H1 (cell line): ENCODE data around the gene NTN4. TPM values are rescaled to one million over a fixed set of nuclear protein-coding genes. Genes with fewer than 3 reads are reported as not detected.

Experiments
- CTCF ChIA-PET: fragments of 300-600 bp; sonication (Branson Sonifier 250); formaldehyde crosslinking; loops from one replicate; lab custom pipeline; 2021; ENCODE audit not compliant: partially characterized antibody; lab: Charles Lee
- POLR2A ChIA-PET: fragments of 300-600 bp; sonication (Branson Sonifier 250); formaldehyde crosslinking; loops from one replicate; lab custom pipeline; 2021; ENCODE audit warnings: inconsistent platforms; ENCODE audit not compliant: partially characterized antibody; lab: Charles Lee
- DNase-seq, 2 experiments: peaks; one replicate each; pipeline versions ENCODE4 v3.0.0 to v3.0.0-alpha.2; 2010 to 2022; ENCODE audit warnings: low spot score in 2 of 2, low read depth in 1 of 2, mixed read lengths in 1 of 2
- FAIRE-seq: peaks from 2 replicates; lab custom pipeline; 2011; peaks lifted over from hg19 to GRCh38; lab: Jason Lieb, UNC
- H2AFZ ChIP-seq: 2 replicates; pipeline ENCODE4 v1.8.1; 2012; ENCODE audit warnings: low read length, inconsistent platforms
- H2AK5ac ChIP-seq: 2 replicates; pipeline ENCODE4 v1.6.1; 2013; ENCODE audit warnings: low read depth, low read length
- H2BK120ac ChIP-seq: replicated peaks from 2 replicates; pipeline ENCODE3; 2013; ENCODE audit warnings: low read depth, low read length, inconsistent platforms
- H2BK12ac ChIP-seq: 2 replicates; pipeline ENCODE4 v1.6.1; 2013; ENCODE audit warnings: low read depth, low read length
- H2BK15ac ChIP-seq: 2 replicates; pipeline ENCODE4 v1.6.1; 2013; ENCODE audit warnings: low read length
- H2BK20ac ChIP-seq: 2 replicates; pipeline ENCODE4 v1.6.1; 2013; ENCODE audit warnings: low read length
- H2BK5ac ChIP-seq: 2 replicates; pipeline ENCODE4 v1.6.1; 2013; ENCODE audit warnings: low read depth, low read length
- H3K14ac ChIP-seq: 2 replicates; pipeline ENCODE4 v1.6.1; 2013; ENCODE audit warnings: inconsistent platforms; ENCODE audit not compliant: insufficient read length
- H3K18ac ChIP-seq: 2 replicates; pipeline ENCODE4 v1.6.1; 2013; ENCODE audit warnings: low read length; ENCODE audit errors: extremely low read depth
- H3K23ac ChIP-seq: 2 replicates; pipeline ENCODE4 v1.6.1; 2013; ENCODE audit warnings: inconsistent platforms; ENCODE audit not compliant: insufficient read length
- H3K23me2 ChIP-seq: 2 replicates; pipeline ENCODE4 v1.6.1; 2013; ENCODE audit warnings: low read depth, low read length
- H3K27ac ChIP-seq: 2 replicates; pipeline ENCODE4 v1.6.1; 2011; ENCODE audit warnings: low read depth, low read length, inconsistent platforms
- H3K27me3 ChIP-seq, 4 experiments: replicated peaks in 1 of 4; 1 replicate in 1 of 4; 2 replicates in 3 of 4; pipeline versions ENCODE4 v1.6.1 to v1.8.1; 2011 to 2013; ENCODE audit warnings: low read length in 3 of 4, mild to moderate bottlenecking in 3 of 4, inconsistent platforms in 2 of 4, mixed read lengths in 2 of 4, moderate library complexity in 1 of 4; ENCODE audit not compliant: control insufficient read depth in 3 of 4, insufficient read depth in 3 of 4; ENCODE audit errors: extremely low read depth in 1 of 4
- H3K36me3 ChIP-seq, 4 experiments: 2 replicates each; pipeline versions ENCODE4 v1.6.1 to v1.8.1; 2011 to 2013; ENCODE audit warnings: mild to moderate bottlenecking in 4 of 4, low read length in 3 of 4, moderate library complexity in 2 of 4, control low read depth in 1 of 4, inconsistent platforms in 1 of 4; ENCODE audit not compliant: insufficient read depth in 4 of 4, control insufficient read depth in 2 of 4
- H3K4ac ChIP-seq: replicated peaks from 2 replicates; pipeline ENCODE3; 2013; ENCODE audit warnings: low read length, low read depth, mixed read lengths, inconsistent platforms; ENCODE audit not compliant: insufficient read length
- H3K4me1 ChIP-seq, 4 experiments: replicated peaks in 1 of 4; 1 replicate in 1 of 4; 2 replicates in 3 of 4; pipeline versions ENCODE4 v1.6.1 to v1.8.1; 2011 to 2013; ENCODE audit warnings: low read length in 3 of 4, inconsistent platforms in 2 of 4, mixed read lengths in 1 of 4; ENCODE audit not compliant: insufficient read depth in 4 of 4, control insufficient read depth in 3 of 4
- H3K4me2 ChIP-seq, 2 experiments: 2 replicates each; pipeline versions ENCODE4 v1.6.1 to v1.8.1; 2011 to 2013; ENCODE audit warnings: low read depth in 2 of 2, low read length in 2 of 2, control low read depth in 1 of 2, inconsistent platforms in 1 of 2, mild to moderate bottlenecking in 1 of 2; ENCODE audit not compliant: insufficient read depth in 1 of 2
- H3K4me3 ChIP-seq, 4 experiments: fragments of 200-600, 300-600 bp in 1 of 4; sonication (generic), shearing (Covaris generic), sonication (Bioruptor Twin) in 1 of 4; 2 replicates each; pipeline versions ENCODE4 v1.5.1 to v1.8.1; 2011 to 2016; ENCODE audit warnings: low read length in 4 of 4, low read depth in 3 of 4, control low read depth in 2 of 4, inconsistent platforms in 2 of 4, mild to moderate bottlenecking in 2 of 4, mixed read lengths in 1 of 4, moderate library complexity in 1 of 4; ENCODE audit not compliant: insufficient read depth in 2 of 4; ENCODE audit errors: extremely low read depth in 1 of 4
- H3K56ac ChIP-seq: replicated peaks from 2 replicates; pipeline ENCODE3; 2013; ENCODE audit warnings: low read depth, mild to moderate bottlenecking, mixed read lengths, low read length, inconsistent platforms; ENCODE audit not compliant: insufficient read length
- H3K79me1 ChIP-seq: 2 replicates; pipeline ENCODE4 v1.6.1; 2013; ENCODE audit warnings: low read depth, low read length, control low read depth
- H3K79me2 ChIP-seq, 2 experiments: 2 replicates each; pipeline versions ENCODE4 v1.6.1 to v1.8.1; 2012 to 2013; ENCODE audit warnings: low read length in 2 of 2, mild to moderate bottlenecking in 2 of 2, inconsistent platforms in 1 of 2; ENCODE audit not compliant: insufficient read depth in 2 of 2, control insufficient read depth in 1 of 2
- H3K9ac ChIP-seq, 4 experiments: replicated peaks in 1 of 4; 1 replicate in 1 of 4; 2 replicates in 3 of 4; pipeline versions ENCODE4 v1.6.1 to v1.8.1; 2011 to 2013; ENCODE audit warnings: low read depth in 3 of 4, low read length in 3 of 4, control low read depth in 2 of 4, mild to moderate bottlenecking in 2 of 4, moderate library complexity in 2 of 4, inconsistent platforms in 1 of 4; ENCODE audit errors: extremely low read depth in 1 of 4
- H3K9me3 ChIP-seq, 2 experiments: 2 replicates each; pipeline versions ENCODE4 v1.6.1 to v1.8.1; 2012 to 2013; ENCODE audit warnings: mild to moderate bottlenecking in 2 of 2, moderate library complexity in 2 of 2, control low read depth in 1 of 2, inconsistent platforms in 1 of 2, low read depth in 1 of 2, low read length in 1 of 2, mixed read lengths in 1 of 2; ENCODE audit not compliant: insufficient read depth in 2 of 2
- H4K20me1 ChIP-seq, 2 experiments: replicated peaks in 1 of 2; 2 replicates each; pipeline versions ENCODE3 to v1.8.1; 2011 to 2013; ENCODE audit warnings: inconsistent platforms in 2 of 2, low read length in 2 of 2, mild to moderate bottlenecking in 1 of 2; ENCODE audit not compliant: insufficient read depth in 2 of 2, control insufficient read depth in 1 of 2
- H4K5ac ChIP-seq: 2 replicates; pipeline ENCODE4 v1.6.1; 2013; ENCODE audit warnings: low read length, low read depth, mixed read lengths, inconsistent platforms; ENCODE audit not compliant: insufficient read length
- H4K8ac ChIP-seq: 2 replicates; pipeline ENCODE4 v1.8.0; 2013; ENCODE audit warnings: mild to moderate bottlenecking, moderate library complexity, low read length, inconsistent platforms; ENCODE audit not compliant: insufficient read depth; ENCODE audit errors: extremely low read depth
- H4K91ac ChIP-seq: replicated peaks from 2 replicates; pipeline ENCODE3; 2013; ENCODE audit warnings: low read length, mixed read lengths, inconsistent platforms; ENCODE audit not compliant: insufficient read length
- CHD2 ChIP-seq: IDR thresholded peaks from 2 replicates; pipeline ENCODE4 v1.6.1; 2012; ENCODE audit warnings: low read length, improper control_type of control experiment
- EGR1 ChIP-seq: IDR thresholded peaks from 2 replicates; pipeline ENCODE4 v1.6.1; 2011; ENCODE audit warnings: low read depth, low read length, borderline replicate concordance
- JUND ChIP-seq: IDR thresholded peaks from 2 replicates; pipeline ENCODE4 v1.6.1; 2011; ENCODE audit warnings: mild to moderate bottlenecking, improper control_type of control experiment, low read length
- MAFK ChIP-seq: IDR thresholded peaks from 2 replicates; pipeline ENCODE4 v1.6.1; 2012; ENCODE audit warnings: low read depth, mild to moderate bottlenecking, improper control_type of control experiment, low read length
- RAD21 ChIP-seq, 2 experiments: IDR thresholded peaks in 1 of 2; conservative IDR thresholded peaks in 1 of 2; 2 replicates each; pipeline ENCODE4 v1.6.1; 2011; ENCODE audit warnings: low read depth in 2 of 2, low read length in 2 of 2, improper control_type of control experiment in 1 of 2, inconsistent platforms in 1 of 2, mild to moderate bottlenecking in 1 of 2, moderate library complexity in 1 of 2
- SP4 ChIP-seq: IDR thresholded peaks from 2 replicates; pipeline ENCODE4 v1.6.1; 2012; ENCODE audit warnings: low read length, inconsistent platforms
- WGBS, 2 experiments: shearing (Covaris generic) in 1 of 2; methylation state at CpG; one replicate each; pipeline versions ENCODE4 v1.1.6 to v1.1.7; 2013 to 2015; ENCODE audit warnings: low lambda C conversion rate in 2 of 2, mixed read lengths in 2 of 2, inconsistent platforms in 1 of 2, low coverage in 1 of 2, missing lambda C conversion rate in 1 of 2; ENCODE audit not compliant: insufficient replicate concordance in 2 of 2, insufficient coverage in 1 of 2, insufficient read length in 1 of 2; ENCODE audit errors: extremely low coverage in 1 of 2, missing lambda C conversion rate in 1 of 2; 5-methylcytosine and 5-hydroxymethylcytosine counted together
- polyA plus RNA-seq, 7 experiments: library from polyadenylated mRNA; depleted of rRNA in 3 of 7; stranded (reverse) in 5 of 7; unstranded in 2 of 7; fragments of >200 nt in 5 of 7; fragments of 200-250 nt in 2 of 7; gene quantifications; 1 replicate in 5 of 7; 2 replicates in 1 of 7; 4 replicates in 1 of 7; pipeline versions ENCODE4 v1.2.1 to v1.2.3, GENCODE V29; 2011 to 2013; ENCODE audit warnings: missing spikeins in 2 of 7, mixed read lengths in 2 of 7
- total RNA-seq: library from RNA; stranded (reverse); fragmentation: NEBNext Ultra II Directional; extraction: Animal tissue kit (Norgen Biotek cat#: 25700); gene quantifications from 2 replicates; pipeline ENCODE4 v1.2.1, GENCODE V29; 2021
- TF ChIP-seq, protein P1 (sequence below), 3 experiments: IDR thresholded peaks; 1 replicate in 2 of 3; 2 replicates in 1 of 3; pipeline versions ENCODE4 v1.5.1 to v1.6.1; 2011; ENCODE audit warnings: low read length in 3 of 3, mild to moderate bottlenecking in 3 of 3, inconsistent platforms in 2 of 3, low read depth in 1 of 3, moderate library complexity in 1 of 3; ENCODE audit not compliant: insufficient read depth in 1 of 3; ENCODE audit errors: control extremely low read depth in 1 of 3
- TF ChIP-seq, protein P2 (sequence below): IDR thresholded peaks from 2 replicates; pipeline ENCODE4 v1.6.1; 2012; ENCODE audit warnings: low read length, inconsistent platforms

NTN4 gene
- total and polyA plus RNA-seq, 2 of the 8 experiments (the other 6 are each of a cell fraction or from before 2014, with no cell fraction given), result 0.74 to 1.3 TPM

- CTCF ChIA-PET, result interaction anchor here (0.7 to 7.6 kb wide), 26 partner anchors 10 to 239 kb away, joined by 3 to 65 read pairs (median 3); partner anchors contain the start of gene NTN4
- H3K4me1 ChIP-seq, result no peaks in the 10 kb centered on the region
- H3K56ac ChIP-seq, result no peak overlapping the region
- H4K8ac ChIP-seq, result no peak overlapping the region
- no peak overlapping the region for H3K4me3 ChIP-seq
- H3K23ac ChIP-seq, result no peak overlapping the region
- no peak overlapping the region for H4K5ac ChIP-seq
- TF ChIP-seq, protein P1, sequence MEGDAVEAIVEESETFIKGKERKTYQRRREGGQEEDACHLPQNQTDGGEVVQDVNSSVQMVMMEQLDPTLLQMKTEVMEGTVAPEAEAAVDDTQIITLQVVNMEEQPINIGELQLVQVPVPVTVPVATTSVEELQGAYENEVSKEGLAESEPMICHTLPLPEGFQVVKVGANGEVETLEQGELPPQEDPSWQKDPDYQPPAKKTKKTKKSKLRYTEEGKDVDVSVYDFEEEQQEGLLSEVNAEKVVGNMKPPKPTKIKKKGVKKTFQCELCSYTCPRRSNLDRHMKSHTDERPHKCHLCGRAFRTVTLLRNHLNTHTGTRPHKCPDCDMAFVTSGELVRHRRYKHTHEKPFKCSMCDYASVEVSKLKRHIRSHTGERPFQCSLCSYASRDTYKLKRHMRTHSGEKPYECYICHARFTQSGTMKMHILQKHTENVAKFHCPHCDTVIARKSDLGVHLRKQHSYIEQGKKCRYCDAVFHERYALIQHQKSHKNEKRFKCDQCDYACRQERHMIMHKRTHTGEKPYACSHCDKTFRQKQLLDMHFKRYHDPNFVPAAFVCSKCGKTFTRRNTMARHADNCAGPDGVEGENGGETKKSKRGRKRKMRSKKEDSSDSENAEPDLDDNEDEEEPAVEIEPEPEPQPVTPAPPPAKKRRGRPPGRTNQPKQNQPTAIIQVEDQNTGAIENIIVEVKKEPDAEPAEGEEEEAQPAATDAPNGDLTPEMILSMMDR (IDR thresholded peaks at IDR 0.05; ENCODE audit: control extremely low read depth in 1 of 3, insufficient read depth in 1 of 3, low read depth in 1 of 3, low read length in 3 of 3), result peak in 2 of 3 experiments; percentile 43 to 67; a peak in 2 of 4 replicates
- TF ChIP-seq, protein P2, sequence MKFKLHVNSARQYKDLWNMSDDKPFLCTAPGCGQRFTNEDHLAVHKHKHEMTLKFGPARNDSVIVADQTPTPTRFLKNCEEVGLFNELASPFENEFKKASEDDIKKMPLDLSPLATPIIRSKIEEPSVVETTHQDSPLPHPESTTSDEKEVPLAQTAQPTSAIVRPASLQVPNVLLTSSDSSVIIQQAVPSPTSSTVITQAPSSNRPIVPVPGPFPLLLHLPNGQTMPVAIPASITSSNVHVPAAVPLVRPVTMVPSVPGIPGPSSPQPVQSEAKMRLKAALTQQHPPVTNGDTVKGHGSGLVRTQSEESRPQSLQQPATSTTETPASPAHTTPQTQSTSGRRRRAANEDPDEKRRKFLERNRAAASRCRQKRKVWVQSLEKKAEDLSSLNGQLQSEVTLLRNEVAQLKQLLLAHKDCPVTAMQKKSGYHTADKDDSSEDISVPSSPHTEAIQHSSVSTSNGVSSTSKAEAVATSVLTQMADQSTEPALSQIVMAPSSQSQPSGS, result no peak
- TF ChIP-seq JUND (no peak), CHD2 (no peak), MAFK (no peak), EGR1 (no peak), SP4 (no peak), RAD21 (IDR thresholded peaks at IDR 0.05 in 1 of 2, conservative IDR thresholded peaks at IDR 0.05 in 1 of 2; ENCODE audit: low read depth in 2 of 2, low read length in 2 of 2) (peak; percentile 79)
- H3K79me2 ChIP-seq, result no peaks in the 10 kb centered on the region
- H3K23me2 ChIP-seq, result no peaks in the 10 kb centered on the region
- H2BK15ac ChIP-seq, result no peak overlapping the region
- no peak overlapping the region for H2BK5ac ChIP-seq
- no peak for DNase-seq
- no peaks in the 10 kb centered on the region for H3K27me3 ChIP-seq
- no peak overlapping the region for H3K4me2 ChIP-seq
- H2BK12ac ChIP-seq, result no peak overlapping the region
- H3K14ac ChIP-seq, result no peak overlapping the region
- H4K91ac ChIP-seq, result no peak overlapping the region
- no peak overlapping the region for H2AFZ ChIP-seq
- POLR2A ChIA-PET, result interaction anchor here (1.0 kb wide), 1 partner anchor 44 kb away, joined by 3 read pairs; no protein-coding TSS in a partner anchor
- no peak overlapping the region for H2AK5ac ChIP-seq
- no peak overlapping the region for H3K18ac ChIP-seq
- H3K36me3 ChIP-seq, result no peaks in the 10 kb centered on the region
- H3K9ac ChIP-seq, result no peak overlapping the region
- 64% methylated on average over 5 of the region's 5 CpGs; no CpG with 5 or more reads in 1 of the 2 experiments for WGBS, 2 experiments
- peak; percentile 89 for FAIRE-seq
- H4K20me1 ChIP-seq, result no peaks in the 10 kb centered on the region
- no peaks in the 10 kb centered on the region for H3K9me3 ChIP-seq
- H2BK120ac ChIP-seq, result no peak overlapping the region
- H2BK20ac ChIP-seq, result no peak overlapping the region
- H3K4ac ChIP-seq, result no peak overlapping the region
- no peak overlapping the region for H3K27ac ChIP-seq
- H3K79me1 ChIP-seq, result no peaks in the 10 kb centered on the region
These were observed 25.2 kb upstream of the NTN4 start for GRCh38 chr12:95815632-95816212.
